ENCODE data around the gene ZNF366. TPM values are rescaled to one million over a fixed set of nuclear protein-coding genes. Genes with fewer than 3 reads are reported as not detected.

ZNF366 gene
- total RNA-seq, 1 experiment from 2014 or later: not detected

- no peak for TF ChIP-seq POLR2AphosphoS5 (IDR thresholded peaks at IDR 0.05; ENCODE audit: low read depth, low read length)
- TF ChIP-seq ZNF274 (IDR thresholded peaks at IDR 0.05; ENCODE audit: low read depth, low read length): no peak
- TF ChIP-seq CEBPB (IDR thresholded peaks at IDR 0.05; ENCODE audit: low read depth): no peak
- no peak for TF ChIP-seq CTCF (IDR thresholded peaks at IDR 0.05 in 2 of 3, conservative IDR thresholded peaks at IDR 0.05 in 1 of 3; ENCODE audit: borderline replicate concordance in 1 of 3, insufficient read depth in 1 of 3, low read depth in 2 of 3, low read length in 2 of 3)
- TF ChIP-seq ZBTB33 (IDR thresholded peaks at IDR 0.05; ENCODE audit: extremely low read depth, insufficient replicate concordance, low read length): no peak
- no peak for TF ChIP-seq SIN3A (IDR thresholded peaks at IDR 0.05; ENCODE audit: low read depth)
- TF ChIP-seq FOSL1 (IDR thresholded peaks at IDR 0.05; ENCODE audit: low read depth): no peak
- no peak for TF ChIP-seq EZH2 (IDR thresholded peaks at IDR 0.05)
- TF ChIP-seq TCF7L2 (IDR thresholded peaks at IDR 0.05; ENCODE audit: borderline replicate concordance, extremely low read depth, insufficient read depth, insufficient read length): no peak
- TF ChIP-seq EGR1 (IDR thresholded peaks at IDR 0.05; ENCODE audit: low read depth): no peak
- Histone ChIP-seq H4K20me1 (ENCODE audit: insufficient read depth) (no peaks in the 10 kb centered on the region), H3K27ac (ENCODE audit: low read depth, low read length) (no peak overlapping the region), H3K9me2 (ENCODE audit: insufficient read depth) (no peaks in the 10 kb centered on the region), H3K79me2 (ENCODE audit: insufficient read depth, low read length) (no peaks in the 10 kb centered on the region), H3K4me1 (ENCODE audit: control insufficient read depth in 1 of 2, insufficient read depth in 2 of 2, low read length in 2 of 2) (peaks cover 0 to 10% of the 10 kb centered on the region in 2 experiments; a peak in 2 of 4 replicates), H3K4me3 (replicated peaks in 1 of 2; ENCODE audit: low read depth in 1 of 2, low read length in 2 of 2) (no peak overlapping the region), H3K36me3 (ENCODE audit: control insufficient read depth in 1 of 2, insufficient read depth in 2 of 2, low read length in 2 of 2) (no peaks in the 10 kb centered on the region), H3K9me3 (ENCODE audit: control insufficient read depth in 1 of 2, insufficient read depth in 1 of 2, low read depth in 1 of 2, low read length in 2 of 2) (no peaks in the 10 kb centered on the region), H2AFZ (ENCODE audit: low read depth, low read length, poor library complexity, severe bottlenecking) (no peak overlapping the region), H3K27me3 (ENCODE audit: insufficient read depth, low read length) (no peaks in the 10 kb centered on the region), H3K4me2 (ENCODE audit: low read length) (no peak overlapping the region), H3K9ac (ENCODE audit: low read length) (no peak overlapping the region)
- intact Hi-C loops (cut with micrococcal nuclease): no loop called here
- RAD21 ChIA-PET (ENCODE audit: low non-redundant PET in 1 of 2, low total read pairs in 2 of 2, uncharacterized antibody in 2 of 2, unreplicated experiment in 2 of 2): no interaction called here
- ATAC-seq (no peak), DNase-seq (ENCODE audit: low read depth, low spot score) (no peak)
- POLR2A ChIA-PET: no interaction called here
- CTCF ChIA-PET: no interaction called here
- BruUV-seq (replicated peaks): no TSS peak
Observed at GRCh38 chr5:72443883-72444282, 63.3 kb downstream of the ZNF366 start.
